NCI-H510A (cell line): ENCODE data around the gene SLC13A2.

Experiments used
- DNase-seq: peaks from one replicate; lab custom pipeline; 2025; lab: John Stamatoyannopoulos, UW

SLC13A2 gene

DNA sequence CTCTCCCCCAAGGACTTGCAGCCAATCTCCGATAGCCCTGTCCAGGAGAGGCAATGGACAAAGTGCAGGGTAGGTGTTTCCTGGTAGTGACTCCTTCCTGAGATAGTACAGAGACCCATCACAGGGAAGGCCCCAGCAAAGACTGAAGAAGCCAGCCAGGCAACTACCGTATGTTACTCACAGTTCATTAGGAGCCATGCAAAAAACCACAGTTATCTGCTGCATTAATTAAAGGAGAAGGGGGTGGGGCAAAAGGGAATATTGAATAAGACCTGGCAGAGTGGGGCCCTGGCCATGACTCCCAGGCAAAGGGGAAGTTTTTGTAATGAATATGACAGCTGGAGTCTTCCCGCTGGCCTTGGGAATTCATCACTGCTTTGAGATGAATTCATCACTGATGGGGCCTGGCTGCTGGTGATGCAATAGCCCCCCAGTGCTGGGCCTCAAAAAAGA is 2.5 kb upstream of the SLC13A2 start:
- DNase-seq = no peak

DNA sequence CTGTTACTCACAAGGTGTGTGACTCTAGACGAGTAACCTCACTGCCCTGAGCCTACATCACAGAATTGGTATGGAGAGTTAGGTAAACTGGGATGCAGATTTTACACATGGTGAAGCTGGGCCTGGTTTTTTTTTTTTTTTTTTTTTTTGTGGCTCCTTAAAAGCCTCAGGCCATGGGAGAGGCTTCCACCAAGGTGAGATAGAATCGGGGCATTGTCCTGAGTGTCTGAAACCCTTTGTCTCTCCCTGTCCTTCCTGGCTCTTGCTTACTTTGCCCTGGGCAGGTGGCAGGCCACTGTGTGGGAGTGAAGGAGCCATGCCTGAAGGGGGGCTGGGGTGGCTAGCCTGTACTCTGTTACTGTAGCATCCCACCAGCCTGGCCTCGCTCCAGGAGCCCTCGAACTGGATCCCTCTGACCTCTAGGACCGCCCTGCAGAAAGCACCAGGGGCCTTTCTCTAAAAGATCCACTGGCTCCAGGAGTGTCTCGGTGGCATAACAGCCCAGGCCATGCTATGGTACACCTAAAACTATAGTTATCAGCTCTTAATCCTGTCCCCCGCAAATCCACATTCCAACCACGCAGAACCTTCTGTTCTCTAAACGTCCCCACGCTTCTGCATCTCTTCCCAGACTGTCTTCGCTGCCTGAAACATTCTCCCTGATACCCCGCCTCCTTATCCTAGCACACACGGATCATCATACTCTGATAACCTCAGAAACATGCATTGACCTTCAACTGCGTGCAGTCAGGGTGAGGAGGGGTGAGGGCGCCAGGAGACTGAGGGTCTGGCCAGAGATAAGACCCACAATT is 1.7 kb upstream of the SLC13A2 start:
- no peak for DNase-seq

DNA sequence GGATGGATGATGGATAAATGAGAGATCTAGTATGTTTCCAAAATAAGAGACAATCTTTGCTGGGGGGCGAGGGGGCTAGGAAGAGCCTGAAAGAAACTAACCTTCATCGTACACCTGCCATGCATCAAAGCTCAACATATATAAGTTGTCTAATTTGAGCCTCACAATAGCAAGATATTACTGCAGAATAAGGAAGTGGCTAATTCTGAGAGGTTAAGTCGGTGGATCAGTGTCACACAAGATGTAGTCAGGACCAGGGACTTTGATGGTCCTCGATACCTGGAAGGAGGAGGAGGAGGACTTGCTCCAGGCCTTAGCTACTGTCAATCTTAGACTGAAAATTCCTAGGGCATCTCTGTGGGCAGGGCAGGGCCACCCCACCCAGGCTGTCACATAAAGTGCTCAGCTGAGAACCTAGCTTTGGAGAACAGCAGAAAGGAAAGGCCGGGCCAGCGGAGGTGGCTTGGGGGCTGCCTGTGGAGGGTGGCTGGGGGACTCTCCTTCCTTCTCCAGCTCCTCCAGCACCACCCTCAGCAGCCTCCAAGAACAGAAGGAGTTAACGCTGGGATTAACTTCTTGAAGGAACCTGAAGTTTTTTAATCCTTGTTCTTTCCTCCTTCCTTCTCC is 460 bp upstream of the SLC13A2 start:
- DNase-seq = no peak

DNA sequence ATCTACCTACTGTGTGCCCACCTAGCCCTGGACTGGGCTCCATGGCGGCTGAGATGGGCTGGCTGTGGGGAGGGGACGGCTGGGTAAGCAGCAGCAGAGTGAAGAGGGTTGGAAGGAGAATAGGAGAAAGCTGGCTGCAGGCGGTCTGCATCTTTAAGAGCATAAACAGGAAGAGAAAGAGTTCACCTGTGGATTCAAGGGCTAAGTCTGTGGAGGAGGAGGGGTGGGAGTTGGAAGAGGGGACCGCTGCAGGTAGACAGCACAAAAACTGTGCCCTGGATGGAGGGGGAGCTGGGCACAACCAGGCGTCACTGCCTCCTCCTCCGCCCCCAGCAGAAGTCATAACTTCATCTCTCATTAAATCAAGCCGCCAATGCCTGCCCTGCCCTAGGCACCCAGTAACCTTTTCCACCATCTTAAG is 677 bp downstream of the SLC13A2 start:
- DNase-seq = no peak

DNA sequence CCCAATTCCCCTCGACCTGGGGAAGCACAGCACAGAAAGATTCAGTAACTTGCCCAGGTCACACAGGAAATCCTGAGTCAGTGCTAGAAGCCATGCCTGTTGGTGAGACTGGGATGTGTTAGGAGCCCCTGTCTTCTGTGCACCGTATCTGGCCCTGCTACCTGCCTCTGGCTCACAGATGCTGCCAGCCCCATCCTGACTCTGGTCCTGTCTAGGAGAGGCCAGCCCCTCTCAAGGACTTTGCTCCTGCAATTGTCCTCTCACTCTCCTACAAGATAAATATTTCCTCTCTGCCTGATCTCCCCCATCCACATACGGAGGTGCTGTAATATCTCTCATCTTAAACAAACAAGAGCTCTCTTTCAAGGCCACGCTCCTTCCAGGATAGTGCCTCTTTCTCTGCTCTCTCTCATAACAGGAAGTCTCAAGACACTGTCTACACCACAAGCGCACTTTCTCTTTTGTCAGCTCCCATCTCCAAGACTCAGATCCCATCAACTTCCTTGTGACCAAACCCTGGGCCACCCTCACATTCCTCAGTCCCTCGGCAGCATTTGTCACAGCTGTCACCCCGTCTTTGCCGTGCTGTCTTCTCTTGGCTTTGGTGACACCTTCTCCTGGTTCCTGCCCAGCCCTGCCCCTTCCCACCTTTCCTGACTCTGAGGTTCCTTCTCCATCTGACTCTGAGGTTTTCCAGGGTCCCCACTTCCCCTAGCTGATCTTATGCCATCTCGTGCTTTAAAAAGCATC is 1.9 kb downstream of the SLC13A2 start:
- DNase-seq = no peak

DNA sequence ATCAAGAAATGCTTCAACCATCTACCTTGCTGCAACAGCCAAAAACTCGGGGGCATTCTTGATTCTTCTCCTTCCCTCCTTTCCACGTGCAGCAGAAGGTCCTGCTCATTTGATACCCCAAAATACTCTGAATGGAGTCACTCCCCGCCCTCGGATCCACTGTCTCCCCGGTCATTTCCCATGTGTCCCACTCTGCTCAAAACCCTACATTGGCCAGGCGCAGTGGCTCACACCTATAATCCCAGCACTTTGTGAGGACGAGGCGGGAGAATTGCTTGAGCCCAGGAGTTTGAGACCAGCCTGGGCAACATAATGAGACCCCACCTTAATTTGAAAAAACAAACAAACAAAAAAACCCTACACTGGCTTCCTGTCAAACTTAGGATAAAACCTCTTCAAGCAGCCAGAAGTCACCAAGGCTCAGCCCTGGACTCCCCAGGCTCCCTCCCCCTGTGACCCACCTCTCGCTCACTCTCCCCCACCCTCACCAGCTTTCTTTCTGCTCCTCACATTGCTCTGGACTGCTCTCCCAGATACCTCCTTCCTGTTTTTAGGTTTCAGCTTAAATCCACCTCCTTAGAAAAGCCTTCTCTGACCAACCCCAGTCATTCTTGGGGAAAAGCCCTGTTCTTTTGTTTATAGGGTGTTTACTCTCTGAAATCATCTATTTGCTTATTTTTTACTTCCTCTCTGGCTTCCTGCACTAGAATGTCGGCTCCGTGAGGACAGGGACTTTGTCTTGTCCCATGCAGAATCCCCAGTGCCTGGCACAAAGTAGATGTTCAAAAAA is 2.8 kb downstream of the SLC13A2 start:
- DNase-seq = no peak

DNA sequence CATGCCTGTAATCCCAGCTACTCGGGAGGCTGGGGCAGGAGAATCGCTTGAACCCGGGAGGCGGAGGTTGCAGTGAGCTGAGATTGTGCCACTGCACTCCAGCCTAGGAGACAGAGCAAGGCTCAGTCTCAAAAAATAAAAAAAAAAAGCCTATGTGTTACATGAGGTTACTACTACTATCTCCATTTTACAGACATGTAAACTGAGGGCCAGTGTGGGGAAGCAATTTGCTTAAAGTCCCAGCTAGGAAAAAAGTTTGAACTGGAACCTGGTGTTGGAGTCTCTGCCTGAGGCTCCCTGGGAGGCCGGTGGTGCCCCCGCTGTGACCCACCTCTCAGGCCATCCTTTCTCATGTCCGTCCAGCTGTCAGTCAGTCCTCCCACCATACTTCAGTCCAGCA is 4.5 kb downstream of the SLC13A2 start:
- no peak for DNase-seq

DNA sequence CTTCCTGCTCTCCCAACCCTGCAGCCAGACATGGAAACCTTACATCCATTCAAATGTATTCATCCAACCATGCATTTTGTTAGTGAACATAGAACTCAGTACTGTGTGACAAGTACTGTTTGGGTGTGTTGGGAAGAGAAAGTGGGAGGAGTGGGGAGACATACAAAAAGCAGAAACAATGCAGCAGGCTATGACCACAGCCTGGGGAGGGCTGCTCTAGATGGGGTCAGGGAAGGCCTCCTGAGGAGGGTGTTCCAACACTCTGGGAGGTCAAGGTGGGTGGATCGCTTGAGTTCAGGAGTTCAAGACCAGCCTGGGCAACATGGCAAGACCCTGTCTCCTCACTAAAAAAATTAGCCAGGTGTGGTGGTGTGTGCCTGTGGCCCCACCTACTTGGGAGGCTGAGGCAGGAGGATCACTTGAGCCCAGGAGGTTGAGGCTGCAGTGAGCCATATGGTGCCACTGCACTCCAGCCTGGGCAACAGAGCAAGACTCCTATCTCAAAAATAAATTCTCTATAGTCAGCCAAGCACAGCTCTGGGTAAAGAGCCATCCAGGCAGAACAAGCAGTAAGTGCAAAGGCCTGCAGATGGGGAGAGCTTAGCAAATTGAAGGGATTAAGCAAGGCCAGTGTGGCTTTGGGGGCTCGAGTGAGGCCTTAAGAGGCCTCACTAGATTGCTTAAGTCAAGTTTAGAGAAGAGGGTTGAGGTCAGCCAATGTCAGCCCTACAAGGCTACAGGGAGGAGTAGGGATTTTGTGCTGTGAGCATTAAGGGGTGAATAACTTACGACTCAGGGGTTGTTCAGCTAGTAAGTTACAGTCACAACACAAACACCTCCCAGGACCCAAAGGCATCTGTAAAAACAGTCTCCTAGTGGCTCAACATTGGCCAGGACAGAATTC is 5.5 kb downstream of the SLC13A2 start:
- DNase-seq = no peak

DNA sequence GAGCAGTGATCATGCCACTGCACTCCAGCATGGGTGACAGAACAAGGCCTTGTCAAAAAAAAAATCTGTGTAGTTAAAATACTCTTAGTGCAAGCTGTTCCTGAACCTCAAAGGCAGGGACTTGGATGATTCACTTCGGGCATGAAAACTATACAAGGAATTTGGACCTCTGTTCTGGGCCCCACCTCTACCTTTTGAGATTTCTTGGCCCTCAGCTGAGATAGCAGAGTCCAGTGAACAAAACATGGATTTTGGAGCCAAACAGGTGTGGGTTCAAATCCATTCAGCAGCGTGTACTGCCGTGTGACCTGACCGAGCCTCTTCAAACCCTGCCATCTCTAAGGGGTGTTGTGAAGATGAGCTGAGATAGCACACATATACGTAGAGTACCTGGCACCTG is 6.8 kb downstream of the SLC13A2 start:
- no peak for DNase-seq

DNA sequence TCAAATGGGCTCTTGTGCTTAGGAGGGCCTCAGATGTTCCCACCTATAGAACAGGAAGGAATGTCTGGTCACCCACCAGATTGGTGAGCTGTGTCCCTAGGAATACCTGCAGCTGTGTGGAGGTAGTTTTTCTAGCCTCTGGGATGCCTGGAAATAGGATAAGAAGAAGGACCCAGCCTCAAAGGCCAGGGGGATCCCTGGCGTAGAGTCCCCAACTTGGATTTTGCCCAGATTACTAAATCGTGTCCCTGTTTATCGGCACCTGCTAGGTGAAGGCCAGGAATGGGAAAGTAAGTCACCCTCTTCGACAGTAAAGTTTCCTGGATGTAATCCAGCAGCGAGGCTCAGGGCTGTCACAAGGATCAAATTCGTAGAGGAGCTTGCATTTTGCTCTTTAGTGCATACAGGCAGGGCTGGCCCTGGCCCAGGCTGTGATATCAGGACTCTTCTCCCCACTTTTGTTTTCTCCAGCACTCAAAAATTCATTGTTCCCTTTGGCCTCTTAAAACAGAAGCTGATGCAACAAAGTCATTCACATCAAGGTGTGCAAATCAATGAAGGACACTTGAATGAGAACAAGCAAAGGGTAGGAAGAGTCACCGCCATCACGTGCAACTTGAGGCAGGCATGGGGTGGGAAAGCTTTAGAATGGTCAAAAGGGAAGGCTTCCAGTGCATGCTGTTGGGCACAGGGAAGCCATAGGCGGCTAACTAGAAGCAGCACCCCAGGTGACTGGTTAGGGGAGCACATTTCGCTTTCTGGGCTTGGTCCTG is 7.5 kb downstream of the SLC13A2 start:
- DNase-seq = peak; percentile 36

DNA sequence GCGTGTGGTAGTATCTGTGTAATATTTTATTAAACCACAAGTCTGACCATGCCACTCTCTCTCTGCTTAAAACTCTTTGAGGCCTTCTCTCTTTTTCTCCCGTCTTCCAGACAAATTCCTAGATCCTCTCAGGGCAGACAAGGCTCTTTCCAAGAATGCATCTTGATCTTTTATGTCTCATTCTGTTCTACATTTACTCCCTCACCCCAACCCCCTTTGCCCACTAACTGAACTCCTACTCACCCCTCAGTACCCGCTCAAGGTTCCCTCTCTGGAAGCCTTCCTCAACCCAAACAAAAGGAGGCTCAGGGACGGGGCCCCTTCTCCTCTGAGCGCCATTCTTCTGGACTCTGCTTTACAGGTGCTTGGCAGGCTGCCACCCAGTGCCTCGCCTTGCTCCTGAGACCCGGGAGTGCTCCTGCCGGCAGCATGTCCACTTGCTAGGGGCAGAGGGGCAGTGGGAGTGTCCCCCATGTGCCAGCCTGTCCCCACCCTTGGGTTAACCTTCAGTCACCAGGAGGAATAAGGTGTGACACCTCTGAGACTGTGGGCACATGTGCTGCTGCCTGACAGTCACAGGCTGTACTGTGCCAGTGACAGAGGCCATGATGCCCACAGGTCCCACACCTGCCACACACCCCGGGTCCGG is 9.2 kb downstream of the SLC13A2 start:
- no peak for DNase-seq

DNA sequence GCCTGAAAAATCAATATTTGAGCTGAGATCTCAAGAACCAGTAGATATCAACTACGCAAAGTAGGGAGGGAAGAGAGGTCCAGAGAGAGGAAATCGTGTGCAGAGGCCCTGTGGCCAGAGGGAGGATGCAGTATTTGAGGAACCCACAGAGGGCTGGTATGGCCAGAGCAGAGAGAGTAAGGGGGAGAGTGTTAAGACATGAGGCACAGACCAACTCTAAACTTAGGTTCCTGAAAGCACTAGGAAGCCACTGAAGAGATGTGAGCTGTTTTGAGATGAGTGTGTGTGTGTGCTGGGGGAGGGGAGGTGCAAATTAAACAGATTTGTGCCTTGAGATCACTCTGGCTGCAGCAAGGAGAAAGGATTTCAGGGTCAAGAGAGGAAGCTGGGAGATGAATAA is 10.9 kb downstream of the SLC13A2 start:
- no peak for DNase-seq

DNA sequence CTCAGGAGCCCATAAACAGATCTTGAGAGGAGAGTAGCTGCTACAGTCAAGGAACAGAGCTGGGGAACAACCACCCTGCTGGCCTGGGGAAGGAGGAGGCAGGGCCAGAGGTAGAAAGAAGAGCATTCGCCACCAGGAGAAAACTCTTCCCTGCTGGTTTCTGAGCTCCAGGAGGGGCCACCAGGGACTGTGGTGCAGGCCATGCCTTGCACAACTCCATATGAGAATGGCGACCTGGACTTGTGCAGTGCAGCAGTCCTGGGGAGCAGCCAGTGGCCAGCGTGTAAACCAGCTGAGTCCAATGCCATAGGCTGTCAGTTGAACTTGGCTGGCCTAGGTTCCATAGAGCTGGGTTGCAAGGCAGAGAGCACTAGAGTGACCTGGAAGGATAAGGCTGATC is 11.6 kb downstream of the SLC13A2 start:
- no peak for DNase-seq

DNA sequence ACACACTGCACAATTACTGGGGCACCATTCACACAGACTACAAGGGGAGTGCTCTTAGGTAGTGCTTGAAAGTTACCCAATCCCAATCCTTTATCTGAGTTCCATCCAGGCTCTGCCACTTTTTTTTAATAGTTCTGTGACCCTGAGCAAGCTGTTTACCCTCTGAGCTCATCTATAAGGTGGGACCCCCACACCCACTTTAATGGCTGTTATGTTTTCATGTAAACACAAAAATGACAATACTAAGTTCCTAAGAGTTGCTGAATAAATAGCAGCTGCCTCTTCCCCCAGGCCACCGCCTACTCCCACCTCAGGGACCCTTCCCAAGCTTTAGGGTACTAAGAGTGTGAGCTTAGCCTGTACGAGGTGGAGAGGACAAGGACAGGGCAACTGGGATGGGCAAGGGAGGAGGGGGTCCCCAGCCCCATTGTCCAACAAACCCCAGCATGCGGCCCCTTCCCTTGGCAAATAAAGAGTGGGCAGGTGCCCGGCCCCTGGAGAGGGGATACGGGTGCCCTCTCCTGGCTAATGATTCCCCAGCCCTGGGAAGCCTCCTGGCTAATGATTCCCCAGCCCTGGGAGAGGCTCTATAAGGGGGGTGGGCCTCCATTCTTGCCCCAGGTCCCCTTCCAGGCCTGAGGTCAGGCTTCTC is 14.6 kb downstream of the SLC13A2 start:
- no peak for DNase-seq

DNA sequence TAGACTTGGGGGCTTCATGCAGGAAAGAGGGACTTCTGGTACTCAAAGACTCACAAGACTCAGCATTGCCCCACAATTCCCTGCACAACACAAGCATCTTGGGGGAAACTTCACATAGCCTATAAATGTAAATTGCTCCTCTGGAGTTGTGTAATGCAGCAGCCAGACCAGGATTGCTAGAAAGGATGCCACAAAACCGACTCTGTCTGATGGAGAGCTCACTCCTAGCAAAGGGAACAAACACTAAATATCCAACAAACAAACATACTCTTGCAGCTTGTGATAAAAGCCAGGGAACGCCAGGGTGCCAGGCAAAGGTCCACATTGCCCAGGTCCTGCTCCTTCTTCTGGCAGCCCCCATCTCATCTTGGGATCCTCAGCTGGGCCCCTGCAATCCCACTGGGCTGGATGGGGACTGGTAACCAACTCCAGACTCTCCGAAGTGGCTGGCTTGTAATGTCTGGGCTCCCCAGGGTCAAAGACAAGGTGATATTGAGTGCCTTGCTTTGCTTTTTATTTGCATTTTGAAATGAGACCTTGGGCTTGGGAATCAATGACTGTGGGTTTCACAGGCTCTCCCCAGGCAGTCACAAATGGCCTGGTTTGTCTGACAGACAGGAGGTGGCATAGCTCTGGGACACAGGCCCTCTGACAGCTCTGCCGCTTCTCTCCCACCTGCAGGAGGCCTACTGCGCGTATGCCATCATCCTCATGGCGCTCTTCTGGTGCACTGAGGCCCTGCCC is 15.3 kb downstream of the SLC13A2 start:
- DNase-seq = no peak

DNA sequence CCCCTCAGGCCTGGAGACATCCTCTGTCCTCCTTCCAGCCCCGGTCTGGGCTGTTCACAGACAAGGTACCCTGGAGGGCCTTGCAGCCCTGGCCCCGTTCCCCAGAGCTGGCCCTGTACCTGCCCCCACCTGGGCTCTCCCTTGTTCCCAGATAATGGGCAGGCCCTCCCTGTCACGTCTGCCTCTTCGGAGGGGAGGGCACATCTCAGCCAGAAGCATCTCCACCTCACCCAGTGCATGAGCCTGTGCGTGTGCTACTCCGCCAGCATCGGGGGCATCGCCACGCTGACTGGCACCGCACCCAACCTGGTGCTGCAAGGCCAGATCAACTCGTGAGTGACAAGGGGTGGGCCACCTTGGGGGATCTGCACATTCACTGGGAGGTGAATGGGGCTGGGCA is 17.8 kb downstream of the SLC13A2 start:
- no peak for DNase-seq

DNA sequence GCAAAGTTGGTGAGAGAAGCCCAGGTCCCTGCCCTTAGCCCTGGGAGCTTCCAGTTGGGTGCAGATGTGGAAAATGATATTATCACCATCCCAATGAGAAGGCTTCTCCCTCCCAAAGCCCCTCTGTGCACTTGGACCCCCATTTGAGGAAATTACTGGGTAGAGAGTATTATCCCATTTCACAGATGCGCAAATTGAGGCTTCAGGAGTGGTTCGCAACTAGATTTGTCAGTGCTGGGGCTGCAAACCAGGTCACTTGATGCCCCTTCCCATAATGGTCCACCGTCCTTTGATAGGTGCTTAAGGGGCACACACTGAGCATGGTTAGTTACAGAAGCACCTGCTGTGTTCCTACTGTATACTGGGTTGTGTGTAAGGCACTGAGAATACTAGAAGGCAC is 18.4 kb downstream of the SLC13A2 start:
- DNase-seq = no peak
